ENCODE results near the gene SEMA6B.

The SEMA6B gene

DNA sequence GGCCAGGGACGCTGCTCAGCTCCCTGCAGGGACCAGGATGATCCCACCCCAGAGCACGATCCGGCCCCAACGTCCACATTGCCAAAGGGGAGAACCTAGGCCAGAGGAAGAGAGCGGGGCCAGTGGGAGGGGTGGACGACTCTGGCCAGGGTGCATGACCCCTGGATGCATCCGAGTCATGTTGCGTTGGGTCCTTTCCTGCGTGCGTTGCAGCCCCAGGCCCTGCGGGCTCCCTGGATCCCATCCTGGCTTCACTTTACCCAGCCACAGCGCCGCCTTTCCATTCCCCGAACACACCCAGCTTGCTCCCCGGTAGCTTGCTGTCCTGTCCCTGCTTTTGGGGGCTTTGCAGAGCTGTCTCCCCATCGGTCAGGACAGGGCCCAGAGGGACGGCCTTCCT is 51.7 kb downstream of the SEMA6B start:
- DNase-seq (ENCODE audit: low read depth) = no peak

DNA sequence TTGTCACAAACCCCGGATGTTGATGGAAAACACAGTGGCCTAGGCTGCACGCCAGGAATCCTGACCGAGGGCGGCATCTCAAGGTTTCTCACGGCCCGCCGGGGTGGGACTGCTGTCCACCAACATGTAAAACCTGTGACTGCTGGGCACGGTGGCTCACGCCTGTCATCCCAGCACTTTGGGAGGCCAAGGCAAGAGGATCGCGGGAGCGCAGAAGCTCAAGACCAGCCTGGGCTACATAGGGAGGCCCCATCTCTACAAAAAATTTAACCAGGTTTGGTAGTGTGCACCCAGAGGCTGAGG is 52.4 kb downstream of the SEMA6B start:
- no peak for DNase-seq (ENCODE audit: low read depth)

DNA sequence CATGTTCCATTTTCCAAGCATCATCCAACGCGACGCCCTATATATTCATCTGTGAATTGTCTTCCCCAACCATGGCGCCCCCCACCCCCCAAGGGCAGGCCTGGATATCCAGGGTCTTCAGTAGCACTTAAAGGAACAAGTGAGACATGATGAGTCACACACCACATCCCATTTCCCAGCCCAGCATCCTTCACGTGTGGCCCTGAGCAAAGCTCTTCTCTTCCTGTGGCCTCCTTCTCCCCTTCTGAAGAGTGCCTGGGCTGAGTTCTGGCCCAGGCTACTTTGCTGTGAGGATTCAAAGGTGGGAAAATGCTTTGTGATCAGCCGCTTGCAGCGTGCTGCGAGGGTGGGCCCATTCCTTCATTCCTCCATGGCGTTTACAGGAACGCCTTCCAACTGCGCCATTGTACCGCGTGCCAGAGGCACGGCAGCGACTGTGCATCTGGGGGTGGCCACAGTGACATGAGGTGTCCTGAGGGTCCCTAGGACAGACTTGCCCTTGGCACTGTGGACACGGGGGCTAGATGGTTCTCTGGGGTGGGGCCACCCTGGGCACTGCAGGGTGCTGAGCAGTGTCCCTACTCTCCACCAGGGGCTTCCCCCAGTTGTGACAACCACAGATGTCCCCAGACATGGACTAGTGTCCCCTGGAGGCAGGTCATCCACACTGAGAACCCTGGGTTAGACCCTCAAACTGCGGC is 52.9 kb downstream of the SEMA6B start:
- DNase-seq (ENCODE audit: low read depth) = no peak

DNA sequence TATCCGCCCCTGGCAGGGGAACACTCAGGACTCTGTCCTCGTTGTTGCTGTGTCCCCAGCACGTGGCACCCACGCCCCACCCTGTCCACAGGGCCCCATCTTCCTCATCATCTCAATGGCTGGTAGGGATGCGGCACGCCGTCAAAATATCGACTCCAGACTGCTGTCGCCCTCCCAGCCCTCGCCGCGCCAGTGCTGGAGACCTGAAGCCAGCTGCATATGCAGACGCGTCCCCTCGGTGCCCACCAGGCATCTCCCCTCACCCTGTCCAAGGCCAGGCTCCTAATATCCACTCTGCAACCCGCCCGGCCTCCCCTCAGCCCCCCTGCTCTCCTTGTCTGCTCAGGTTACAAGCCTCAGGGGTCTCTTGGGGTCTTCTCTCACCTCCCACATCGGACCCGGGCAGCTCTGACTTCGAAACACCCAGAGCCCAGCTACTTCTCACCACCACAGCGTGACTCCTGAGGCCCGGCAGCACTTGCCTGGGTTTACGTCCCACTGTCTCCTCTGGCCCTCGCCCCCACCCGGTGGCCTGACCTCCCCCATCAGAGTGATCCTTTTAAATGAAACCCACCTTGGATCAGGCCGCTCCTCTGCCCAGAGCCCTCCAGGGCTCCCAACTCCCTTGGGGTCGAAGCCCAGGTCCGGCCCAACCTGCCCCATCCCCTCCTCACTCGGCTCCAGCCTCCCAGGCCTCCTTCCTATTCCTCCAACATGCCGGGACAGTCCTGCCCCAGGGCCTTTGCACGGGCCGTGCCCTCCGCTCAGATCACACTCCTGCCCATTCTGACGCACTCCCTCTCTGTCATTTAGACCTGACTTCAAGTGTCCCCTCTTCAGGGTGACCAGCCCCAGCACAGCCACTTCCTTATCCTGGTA is 53.7 kb downstream of the SEMA6B start:
- DNase-seq (ENCODE audit: low read depth) = no peak

DNA sequence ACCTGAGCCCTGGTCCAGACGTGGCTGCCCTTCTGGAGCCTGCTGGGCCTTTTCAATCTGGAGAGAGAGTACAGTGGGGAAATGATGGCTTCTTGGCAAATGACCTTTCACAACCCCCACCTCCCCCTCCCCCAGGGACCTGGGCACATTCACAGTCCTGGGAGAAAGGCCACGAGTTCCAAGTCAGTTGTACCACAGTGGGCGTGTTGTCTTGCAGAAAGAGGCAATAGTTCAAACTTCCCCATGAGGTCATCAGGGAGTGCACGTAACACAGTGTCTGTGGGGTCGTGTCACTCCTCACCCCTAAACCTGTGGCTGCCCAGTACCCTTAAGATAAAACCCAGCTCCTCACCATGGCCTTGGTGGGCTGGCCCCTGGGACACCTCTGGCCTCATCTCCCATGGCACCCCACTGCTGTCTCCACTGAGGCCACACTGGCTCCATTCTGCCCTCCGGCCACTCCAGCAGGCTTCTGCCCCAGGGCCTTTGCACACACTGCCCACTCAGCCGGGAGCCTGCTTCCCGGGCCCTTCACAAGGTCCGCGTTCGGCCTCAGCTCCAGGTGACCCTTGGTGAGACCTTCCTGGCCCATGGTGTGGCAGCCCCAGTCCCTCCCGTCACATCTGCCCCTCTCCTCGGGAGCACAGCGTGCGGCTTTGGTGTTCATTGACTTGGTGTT is 54.5 kb downstream of the SEMA6B start:
- no peak for DNase-seq (ENCODE audit: low read depth)

DNA sequence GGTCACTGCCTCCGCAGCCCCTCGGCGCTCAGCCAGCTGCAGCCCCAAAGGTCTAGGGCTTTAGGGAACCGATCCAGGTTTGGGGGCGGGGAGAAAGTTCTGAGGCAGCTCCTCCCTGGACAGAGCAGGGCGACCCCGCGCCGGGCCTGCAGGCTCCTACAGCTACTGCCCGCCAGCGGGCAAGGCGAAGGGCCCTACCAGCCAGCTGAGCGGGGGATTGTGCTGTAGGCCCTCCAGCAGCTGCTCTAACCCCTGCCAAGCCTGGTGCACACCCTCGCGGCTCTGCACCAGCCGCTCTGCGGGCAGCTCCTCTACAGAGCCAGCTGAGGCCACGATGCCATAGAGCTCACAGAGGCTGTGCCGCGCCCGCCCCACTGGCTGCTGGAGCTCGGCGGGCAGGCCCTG is 55.2 kb downstream of the SEMA6B start:
- DNase-seq (ENCODE audit: low read depth) = no peak

DNA sequence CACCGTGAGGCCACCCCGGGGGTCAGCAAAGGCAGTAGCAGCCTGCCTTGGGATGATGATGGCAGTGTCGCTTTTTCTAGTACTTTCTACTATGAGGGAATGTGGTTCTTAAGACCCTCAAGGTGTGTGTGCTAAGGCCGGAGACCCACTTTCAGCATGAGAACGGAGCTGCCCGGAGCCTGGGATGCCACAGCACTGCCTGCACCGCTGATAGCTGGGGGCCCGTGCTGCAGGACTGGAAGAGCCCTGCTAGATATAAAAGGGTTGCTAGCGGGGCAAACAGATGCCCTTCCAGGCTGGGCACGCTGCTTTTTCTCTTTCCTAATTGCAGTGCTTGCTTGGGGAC is 55.7 kb downstream of the SEMA6B start:
- DNase-seq (ENCODE audit: low read depth) = no peak

DNA sequence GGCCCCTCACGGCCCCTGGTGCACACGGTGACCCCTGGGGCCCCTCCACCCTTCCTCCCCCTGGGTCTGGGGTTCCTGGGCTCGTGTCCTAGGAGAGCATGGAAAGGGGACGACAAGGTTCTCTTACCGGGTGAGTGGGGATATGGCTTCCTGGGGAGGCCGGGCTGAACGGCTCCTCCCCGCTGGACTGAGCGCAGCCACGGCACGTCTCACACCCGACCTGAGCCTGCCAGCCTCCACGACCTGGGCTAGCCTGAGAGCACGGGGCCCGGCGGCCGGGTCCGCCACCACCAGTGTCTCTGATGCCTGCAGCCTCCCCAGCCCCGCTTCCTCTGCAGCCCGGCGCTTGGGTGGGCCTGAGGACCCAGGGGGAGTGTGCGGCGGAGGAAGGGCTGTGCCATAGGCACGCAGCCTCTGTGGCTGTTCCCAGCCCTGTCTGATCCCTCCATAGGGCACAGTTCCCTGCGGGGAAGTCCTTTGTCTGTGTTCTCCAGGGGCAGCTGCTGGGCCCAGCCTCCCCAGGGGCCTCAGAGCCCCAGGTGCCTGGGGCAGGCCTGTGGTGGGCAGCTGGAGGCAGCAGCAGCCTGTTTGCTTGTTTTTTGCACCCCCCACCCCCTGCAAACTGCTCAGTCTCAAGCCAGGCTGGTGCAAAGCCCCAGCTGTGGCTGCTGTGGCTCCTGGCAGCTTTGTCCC is 56.2 kb downstream of the SEMA6B start:
- no peak for DNase-seq (ENCODE audit: low read depth)

DNA sequence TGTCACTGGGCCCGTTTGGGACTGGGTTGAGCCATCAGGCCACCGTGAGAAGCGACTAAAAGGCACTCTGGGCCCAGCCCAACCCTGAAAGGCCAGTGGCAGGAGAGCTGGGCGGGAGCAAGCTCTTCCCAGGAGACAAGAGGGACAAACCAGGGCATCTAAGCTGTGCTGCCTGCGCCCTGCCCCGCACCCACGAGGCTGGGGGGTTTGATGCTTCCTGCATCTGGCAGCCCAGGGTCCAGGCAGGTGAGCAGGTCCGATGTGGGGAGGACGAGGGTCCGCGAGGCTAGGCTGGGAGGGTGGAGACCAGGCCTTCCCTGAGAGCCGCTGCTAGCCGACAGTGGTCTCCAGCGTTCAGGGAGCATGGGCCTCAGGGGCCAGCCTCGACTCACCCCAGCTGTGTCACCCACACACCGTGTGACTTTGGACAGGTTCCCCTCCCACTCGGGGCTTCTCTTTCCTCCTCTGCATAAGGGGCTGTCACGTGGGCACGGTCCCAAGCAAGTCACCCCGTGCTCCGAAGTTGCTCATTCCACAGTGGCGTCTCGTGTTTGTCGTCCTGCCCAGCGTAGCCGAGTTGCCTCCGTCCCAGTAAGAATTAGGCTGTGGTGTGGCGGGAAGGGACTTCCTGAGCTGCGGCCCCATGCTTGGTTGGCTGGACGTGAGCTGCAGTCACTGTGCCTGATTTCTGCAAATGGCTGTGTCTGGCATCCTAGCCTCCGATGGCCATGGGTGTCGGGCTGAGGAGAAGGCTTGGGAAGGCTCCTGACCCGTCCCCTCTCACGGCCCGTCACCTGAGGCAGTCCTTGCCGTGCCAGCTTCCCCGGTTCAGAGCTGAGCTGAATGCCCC is 57.0 kb downstream of the SEMA6B start:
- DNase-seq (ENCODE audit: low read depth) = no peak

DNA sequence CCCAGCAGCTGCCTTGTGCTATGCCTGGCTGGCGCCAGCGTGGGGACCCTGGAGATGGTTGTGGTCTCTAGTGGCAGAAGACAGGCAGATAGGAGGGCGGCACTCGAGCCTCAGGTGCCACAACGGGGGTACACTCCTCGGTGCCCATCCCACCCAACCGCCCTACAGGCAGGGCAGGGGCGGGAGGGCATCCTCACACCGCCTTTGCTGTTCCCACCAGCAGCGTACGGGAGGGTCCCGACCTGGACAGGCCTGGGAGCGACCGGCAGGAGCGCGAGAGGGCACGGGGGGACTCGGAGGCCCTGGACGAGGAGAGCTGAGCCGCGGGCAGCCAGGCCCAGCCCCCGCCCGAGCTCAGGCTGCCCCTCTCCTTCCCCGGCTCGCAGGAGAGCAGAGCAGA is 57.8 kb downstream of the SEMA6B start:
- no peak for DNase-seq (ENCODE audit: low read depth)

DNA sequence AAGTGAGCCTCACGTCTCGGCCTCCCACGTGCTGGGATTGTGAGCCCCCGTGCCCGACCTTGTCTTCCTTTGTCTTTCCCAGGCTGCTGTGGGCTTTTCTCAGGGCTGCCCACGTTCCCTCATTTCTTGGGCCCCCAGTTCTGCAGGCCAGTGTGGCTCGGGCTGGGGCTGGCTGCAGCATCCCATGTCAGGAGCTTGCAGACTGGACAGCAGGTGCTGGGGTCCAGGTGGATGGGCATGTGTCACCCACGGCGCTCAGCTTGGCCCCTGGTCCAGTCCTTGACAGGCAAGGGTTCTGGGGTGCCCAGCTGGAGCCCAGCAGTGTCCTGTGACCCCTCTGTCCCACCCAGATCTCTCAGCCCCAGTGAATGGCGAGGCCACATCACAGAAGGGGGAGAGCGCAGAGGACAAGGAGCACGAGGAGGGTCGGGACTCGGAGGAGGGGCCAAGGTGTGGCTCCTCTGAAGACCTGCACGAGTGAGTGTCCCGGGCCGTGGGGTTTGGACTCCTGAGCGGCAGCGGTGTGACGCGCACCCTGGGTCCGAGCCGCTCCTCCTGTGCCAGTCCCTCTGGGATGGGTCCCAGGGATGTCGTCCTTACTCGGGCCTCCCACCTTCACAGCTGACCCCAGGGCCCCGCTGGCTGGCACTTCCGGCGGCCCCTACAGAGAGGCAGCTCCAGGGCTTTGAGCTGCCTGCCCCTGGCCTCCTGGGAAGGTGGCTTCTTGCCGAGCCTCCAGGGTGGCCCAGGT is 58.5 kb downstream of the SEMA6B start:
- DNase-seq (ENCODE audit: low read depth) = no peak

DNA sequence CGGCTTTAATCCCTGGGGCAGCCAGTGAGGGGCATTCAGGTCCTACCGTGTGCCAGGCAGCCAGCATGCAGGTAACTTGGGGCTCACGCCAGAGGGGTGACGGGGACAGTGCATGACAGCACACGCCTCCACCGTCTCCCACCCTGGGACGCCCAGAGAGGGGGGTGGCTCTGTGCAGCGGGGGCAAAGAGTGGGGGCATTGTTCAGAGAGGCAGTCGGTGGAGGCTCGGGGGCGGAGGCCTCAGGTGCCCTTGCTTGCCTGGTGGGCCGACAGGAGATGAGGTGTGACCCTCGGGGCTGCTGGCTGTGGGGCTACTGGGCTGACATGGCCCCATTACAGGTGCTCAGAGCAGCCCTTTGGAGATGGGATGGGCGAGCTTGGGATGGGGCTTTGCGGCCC is 59.6 kb downstream of the SEMA6B start:
- DNase-seq (ENCODE audit: low read depth) = no peak

DNA sequence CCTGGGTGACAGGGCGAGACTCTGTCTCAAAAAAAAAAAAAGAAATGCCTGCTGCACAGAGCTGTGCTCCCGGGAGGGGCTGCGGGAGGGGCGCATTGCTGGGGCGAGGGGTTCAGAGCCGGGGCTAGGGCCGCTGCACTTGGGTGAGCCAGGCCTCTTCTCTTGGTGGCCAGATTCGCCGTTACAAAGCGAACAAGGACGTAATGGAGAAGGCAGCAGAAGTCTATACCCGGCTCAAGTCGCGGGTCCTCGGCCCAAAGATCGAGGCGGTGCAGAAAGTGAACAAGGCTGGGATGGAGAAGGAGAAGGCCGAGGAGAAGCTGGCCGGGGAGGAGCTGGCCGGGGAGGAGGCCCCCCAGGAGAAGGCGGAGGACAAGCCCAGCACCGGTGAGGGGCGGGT is 60.2 kb downstream of the SEMA6B start:
- DNase-seq (ENCODE audit: low read depth) = no peak

DNA sequence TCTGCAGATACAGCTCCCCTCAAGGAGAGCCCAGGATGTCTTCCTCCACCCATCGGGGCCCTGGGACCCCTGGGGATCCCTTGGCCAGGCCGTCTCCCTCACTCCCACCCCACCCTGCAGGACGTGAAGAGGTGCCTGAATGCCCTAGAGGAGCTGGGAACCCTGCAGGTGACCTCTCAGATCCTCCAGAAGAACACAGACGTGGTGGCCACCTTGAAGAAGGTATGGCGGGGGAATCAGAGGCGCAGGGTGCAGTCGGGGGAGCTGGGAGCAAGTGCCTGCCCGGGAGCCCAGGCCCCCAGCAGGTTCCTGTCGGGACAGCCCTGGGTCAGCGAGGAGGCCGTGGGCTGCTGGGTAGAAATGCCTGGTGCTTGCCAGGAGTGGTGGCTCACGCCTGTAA is 60.8 kb downstream of the SEMA6B start:
- no peak for DNase-seq (ENCODE audit: low read depth)

DNA sequence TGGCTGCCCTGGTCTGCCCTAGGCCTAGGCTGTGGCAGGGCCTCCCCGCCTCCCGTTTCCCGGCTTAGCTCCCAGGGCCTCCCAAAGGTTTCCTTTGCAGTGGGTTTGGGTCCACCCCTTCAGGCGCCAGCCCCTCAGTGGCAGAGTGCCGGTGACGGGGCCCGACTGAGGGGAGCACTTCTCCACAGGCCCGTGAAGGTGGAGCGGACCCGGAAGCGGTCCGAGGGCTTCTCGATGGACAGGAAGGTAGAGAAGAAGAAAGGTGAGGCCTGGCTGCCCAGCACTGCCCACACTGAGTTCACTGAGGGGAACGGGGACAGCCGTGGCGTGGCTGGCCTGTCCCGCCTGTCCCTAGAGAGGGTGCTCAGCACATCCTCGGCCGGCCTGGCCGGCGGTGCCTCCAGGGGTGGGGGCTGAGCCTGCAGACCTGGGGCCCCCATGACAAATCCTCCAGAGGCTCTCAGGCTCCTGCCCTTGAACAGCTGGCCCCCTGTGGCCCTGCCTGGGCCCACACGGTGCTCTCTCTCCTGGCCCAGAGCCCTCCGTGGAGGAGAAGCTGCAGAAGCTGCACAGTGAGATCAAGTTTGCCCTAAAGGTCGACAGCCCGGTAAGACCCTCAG is 61.6 kb downstream of the SEMA6B start:
- no peak for DNase-seq (ENCODE audit: low read depth)

DNA sequence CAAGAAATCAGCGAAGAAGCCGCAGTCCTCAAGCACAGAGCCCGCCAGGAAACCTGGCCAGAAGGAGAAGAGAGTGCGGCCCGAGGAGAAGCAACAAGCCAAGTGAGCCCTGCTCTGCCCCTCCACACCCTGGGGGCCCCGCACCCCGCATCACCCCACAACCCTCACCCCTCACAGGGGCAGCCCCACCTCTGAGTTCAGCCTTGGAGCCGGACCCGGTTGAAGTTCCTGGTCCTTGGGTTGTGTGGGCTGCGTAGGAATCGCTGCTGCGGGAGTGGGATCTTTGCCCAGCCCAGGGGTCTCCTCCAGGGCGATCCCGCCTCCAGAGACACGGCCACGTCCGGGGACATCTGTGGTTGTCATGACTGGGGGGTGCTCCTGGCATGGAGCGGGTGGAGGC is 63.2 kb downstream of the SEMA6B start:
- no peak for DNase-seq (ENCODE audit: low read depth)

DNA sequence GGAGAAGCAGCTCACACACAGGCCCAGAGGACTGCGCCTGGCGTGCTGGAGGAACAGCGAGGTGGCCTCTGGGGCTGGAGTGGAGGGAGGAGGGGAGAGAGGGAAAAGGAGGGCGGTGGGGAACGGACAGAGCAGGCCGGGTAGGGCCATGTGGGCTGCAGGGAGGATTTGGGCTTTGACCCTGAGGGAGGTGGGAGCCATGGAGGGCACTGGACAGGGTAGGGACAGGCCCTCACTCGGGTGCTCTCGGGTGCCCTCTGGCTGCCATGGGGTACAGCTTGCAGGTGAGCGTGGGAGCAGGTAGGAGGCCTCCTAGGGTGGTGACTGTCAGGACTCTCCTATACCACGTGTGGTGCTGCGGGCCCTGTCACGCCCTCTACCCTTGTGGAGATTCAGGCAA is 64.0 kb downstream of the SEMA6B start:
- no peak for DNase-seq (ENCODE audit: low read depth)

DNA sequence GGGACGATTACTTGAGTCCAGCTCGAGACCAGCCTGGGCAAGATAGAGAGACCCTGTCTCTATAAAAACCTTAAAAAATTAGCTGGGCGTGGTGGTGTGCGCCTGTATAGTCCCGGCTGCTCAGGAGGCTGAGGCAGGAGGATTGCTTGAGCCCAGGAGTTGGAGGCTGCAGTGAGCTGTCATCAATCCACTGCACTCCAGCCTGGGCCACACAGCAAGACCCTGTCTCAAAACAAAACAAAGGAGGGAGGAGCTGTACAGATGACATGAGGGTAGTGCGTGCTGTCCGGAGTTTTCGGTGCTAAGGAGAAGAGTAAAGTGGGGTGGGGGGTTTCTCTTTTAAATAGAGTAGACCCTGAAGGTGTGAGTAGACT is 64.8 kb downstream of the SEMA6B start:
- DNase-seq (ENCODE audit: low read depth) = no peak

DNA sequence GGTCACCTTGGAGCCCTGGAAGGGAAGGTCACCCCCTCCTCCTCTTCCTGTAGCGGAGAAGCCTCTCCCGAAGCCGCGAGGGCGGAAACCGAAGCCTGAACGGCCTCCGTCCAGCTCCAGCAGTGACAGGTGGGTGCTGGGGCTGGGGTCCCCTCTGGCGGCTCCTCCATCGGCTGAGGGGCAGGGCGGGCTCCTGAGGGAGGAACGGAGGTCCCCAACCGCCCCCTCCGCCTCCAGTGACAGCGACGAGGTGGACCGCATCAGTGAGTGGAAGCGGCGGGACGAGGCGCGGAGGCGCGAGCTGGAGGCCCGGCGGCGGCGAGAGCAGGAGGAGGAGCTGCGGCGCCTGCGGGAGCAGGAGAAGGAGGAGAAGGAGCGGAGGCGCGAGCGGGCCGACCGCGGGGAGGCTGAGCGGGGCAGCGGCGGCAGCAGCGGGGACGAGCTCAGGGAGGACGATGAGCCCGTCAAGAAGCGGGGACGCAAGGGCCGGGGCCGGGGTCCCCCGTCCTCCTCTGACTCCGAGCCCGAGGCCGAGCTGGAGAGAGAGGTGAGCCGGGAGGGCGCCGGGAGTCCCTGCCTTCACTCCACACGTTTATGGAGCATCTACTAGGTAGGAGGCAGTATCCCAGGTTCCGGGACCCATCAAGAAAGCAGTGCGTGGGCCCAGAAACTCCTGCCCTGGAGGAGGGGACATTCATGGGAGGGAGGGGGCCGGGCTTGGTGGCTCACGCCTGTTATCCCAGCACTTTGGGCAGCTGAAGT is 65.4 kb downstream of the SEMA6B start:
- no peak for DNase-seq (ENCODE audit: low read depth)

Data from activated T-cell treated with anti-CD3 and anti-CD28 coated beads for 24 hours (primary cell).